Amniotic stem cell (primary cell): Measurements from ENCODE around the gene DCLRE1C.
"Not testable (repeated sequence)": the region's sequence is repeated elsewhere in the genome, so short reads cannot be mapped to it uniquely, and the experiment has no call there.

ENCODE experiments used
- DNase-seq: peaks from one replicate; lab custom pipeline; 2025; lab: John Stamatoyannopoulos, UW

The DCLRE1C gene

DNA sequence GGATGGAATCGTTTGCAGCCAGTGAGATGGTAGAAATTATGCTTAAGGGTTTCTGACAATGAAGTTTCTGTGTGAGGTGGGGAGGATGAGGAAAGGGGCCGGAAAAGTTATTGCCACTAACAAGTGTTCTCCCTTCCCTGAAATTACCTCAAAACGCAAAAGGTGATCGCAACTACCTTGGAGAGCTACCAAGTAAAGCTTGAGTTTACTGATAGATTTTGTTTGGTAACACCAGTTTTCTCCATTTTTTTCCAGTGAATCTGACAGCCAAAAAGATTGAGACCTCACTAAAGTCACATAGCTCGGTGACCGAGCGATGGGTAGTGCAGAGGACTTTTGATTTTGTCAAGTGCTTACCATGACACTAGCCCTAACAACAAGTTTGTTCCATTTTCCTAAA lies 73.7 kb downstream of the DCLRE1C start:
- DNase-seq: no peak

- no peak for DNase-seq
Measured at GRCh38 chr10:14879928-14880193, 74.0 kb downstream of the DCLRE1C start.

DNA sequence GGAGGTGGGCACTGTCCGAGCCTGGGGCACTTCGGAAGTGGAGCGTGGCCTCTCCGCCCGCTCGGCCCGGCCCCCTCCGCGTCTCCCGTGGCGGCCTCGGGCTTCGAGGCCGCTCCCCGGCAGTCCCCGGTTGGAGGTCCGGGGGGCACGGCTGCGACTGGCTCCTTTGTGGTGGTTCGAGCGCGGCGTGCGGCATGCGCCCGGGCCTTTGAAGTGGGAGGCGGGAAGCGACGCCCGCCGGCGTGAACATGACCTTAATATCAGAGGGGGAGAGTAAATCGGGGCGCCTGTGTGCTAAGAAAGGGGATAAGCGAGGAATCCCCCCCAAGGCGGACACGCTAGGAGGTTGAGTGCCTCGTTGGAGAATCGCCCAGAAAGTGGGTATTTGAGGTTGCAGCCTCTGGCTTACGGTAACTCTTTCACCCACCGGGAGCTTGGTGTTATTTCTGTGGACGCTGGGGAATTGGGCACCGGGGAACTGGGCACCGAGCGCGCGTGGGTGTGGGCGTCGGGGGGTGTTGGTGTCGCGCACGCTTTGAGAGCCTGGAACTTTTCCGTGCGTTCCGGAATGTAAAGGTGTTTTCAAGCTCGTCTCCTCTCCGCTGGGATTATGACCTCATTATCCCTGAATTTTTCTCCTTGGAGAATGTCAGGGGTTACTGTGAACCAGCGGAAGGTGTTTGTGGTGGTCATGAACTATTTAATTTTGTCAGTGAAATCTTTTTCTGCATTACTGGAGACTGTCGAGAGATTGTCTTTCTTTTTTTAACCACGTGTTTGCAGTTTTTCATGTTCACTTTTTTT lies 74.6 kb downstream of the DCLRE1C start:
- DNase-seq: no peak

GRCh38 chr10:14878266-14879123 lies 75.4 kb downstream of the DCLRE1C start, which contains the start of gene SUV39H2:
Gene SUV39H2 (plus strand): TSS chr10:14878866. CDS start chr10:14878889, 23 bp downstream.
- DNase-seq: peak; percentile 93

- no peak for DNase-seq
Measured at GRCh38 chr10:14876764-14877163, 77.1 kb downstream of the DCLRE1C start.

DNA sequence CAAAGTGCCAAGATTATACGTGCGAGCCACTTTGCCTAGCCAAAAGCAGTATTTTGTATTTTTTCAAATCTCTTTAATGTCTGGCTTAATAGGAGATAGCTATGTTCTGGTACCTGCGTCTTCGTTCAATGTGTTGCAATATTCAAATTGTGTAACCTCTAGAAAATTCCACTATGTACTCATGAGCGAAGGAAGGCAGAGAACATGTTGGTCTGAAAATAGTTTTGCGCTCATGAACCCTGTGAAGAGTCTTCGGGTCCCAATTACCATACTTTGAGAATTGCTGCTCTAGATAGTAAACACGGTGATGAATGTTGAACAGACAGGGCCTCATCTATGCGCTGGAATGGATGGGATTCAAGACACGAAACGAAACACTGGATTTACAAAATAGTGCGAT lies 78.0 kb downstream of the DCLRE1C start:
- DNase-seq: no peak

- DNase-seq: no peak
Measured at GRCh38 chr10:14873090-14873760, 80.7 kb downstream of the DCLRE1C start.

DNA sequence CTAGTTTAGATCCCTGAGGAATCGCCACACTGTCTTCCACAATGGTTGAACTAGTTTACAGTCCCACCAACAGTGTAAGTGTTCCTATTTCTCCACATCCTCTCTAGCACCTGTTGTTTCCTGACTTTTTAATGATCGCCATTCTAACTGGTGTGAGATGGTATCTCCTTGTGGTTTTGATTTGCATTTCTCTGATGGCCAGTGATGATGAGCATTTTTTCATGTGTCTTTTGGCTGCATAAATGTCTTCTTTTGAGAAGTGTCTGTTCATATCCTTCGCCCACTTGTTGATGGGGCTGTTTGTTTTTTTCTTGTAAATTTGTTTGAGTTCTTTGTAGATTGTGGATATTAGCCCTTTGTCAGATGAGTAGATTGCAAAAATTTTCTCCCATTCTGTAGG lies 89.0 kb downstream of the DCLRE1C start:
- DNase-seq: not testable (repeated sequence)

GRCh38 chr10:14864466-14864865 lies 89.4 kb downstream of the DCLRE1C start:
- DNase-seq: not testable (repeated sequence)

- DNase-seq: no peak
Measured at GRCh38 chr10:14860791-14861190, 93.1 kb downstream of the DCLRE1C start.

- DNase-seq: no peak
Measured at GRCh38 chr10:14859775-14860174, 94.1 kb downstream of the DCLRE1C start.

GRCh38 chr10:14859043-14859442 lies 94.9 kb downstream of the DCLRE1C start:
- no peak for DNase-seq

GRCh38 chr10:14858338-14858960 lies 95.4 kb downstream of the DCLRE1C start:
- no peak for DNase-seq

GRCh38 chr10:14855453-14855852 lies 98.4 kb downstream of the DCLRE1C start:
- no peak for DNase-seq

- DNase-seq: no peak
Measured at GRCh38 chr10:14852236-14852635, 101.7 kb downstream of the DCLRE1C start.
